ENCODE results near the gene BEST1.

Gene BEST1

DNA sequence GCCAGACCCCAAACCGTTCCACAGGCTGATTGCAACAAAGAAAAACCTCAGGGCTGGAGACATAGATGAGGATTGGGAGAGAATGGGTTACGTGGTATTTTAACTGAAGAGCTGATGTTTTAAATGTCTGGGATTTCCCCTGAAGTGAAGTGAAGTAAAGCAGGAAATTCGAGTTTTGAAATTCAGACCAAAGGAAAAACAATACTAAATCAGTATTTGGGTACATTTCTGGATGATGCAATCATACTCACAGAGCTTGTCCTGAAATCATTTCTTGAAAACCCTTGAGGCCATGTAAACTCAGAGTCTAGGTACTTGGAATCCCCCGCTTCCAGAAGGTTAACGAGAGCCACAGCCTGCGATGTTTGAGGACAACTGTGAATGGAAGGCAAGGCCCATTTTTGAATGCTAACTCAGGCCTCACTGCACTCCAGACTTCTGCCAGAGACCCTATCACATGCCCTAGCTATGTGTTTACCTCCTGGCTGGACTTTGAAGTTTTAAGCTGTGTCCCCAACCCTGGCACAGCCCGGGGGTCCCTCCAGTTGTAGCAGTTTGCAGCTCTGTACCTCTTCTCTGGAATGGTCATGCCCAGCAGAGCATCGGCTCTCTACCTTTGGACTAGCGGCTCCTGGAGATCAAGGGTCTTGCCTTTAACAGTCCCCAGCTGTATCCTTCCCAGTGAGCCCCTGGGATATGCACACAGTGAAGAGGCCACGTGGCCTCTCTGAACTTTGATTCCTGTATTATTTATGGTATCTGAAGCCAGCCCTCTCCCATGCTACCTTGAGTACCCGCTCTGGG, 22.7 kb downstream of the BEST1 start:
- TF ChIP-seq, protein P1, sequence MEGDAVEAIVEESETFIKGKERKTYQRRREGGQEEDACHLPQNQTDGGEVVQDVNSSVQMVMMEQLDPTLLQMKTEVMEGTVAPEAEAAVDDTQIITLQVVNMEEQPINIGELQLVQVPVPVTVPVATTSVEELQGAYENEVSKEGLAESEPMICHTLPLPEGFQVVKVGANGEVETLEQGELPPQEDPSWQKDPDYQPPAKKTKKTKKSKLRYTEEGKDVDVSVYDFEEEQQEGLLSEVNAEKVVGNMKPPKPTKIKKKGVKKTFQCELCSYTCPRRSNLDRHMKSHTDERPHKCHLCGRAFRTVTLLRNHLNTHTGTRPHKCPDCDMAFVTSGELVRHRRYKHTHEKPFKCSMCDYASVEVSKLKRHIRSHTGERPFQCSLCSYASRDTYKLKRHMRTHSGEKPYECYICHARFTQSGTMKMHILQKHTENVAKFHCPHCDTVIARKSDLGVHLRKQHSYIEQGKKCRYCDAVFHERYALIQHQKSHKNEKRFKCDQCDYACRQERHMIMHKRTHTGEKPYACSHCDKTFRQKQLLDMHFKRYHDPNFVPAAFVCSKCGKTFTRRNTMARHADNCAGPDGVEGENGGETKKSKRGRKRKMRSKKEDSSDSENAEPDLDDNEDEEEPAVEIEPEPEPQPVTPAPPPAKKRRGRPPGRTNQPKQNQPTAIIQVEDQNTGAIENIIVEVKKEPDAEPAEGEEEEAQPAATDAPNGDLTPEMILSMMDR (IDR thresholded peaks at IDR 0.05) = no peak
- Histone ChIP-seq H3K79me2 (no peaks in the 10 kb centered on the region), H3K27me3 (ENCODE audit: control insufficient read depth, insufficient read depth, low read length) (no peaks in the 10 kb centered on the region), H3K36me3 (ENCODE audit: control insufficient read depth, insufficient read depth, low read length) (no peaks in the 10 kb centered on the region), H3K4me2 (ENCODE audit: low read length) (peak overlapping the region; percentile 62), H3K4me1 (peaks cover 28% of the 10 kb centered on the region), H3K9me3 (ENCODE audit: control insufficient read depth, low read length) (no peaks in the 10 kb centered on the region), H3K4me3 (ENCODE audit: low read depth, low read length) (no peak overlapping the region), H2AFZ (peak overlapping the region; percentile 20), H3K27ac (peak overlapping the region; percentile 87), H3K9ac (no peak overlapping the region)

- H3K4me2 ChIP-seq (ENCODE audit: low read length) = no peak overlapping the region
- peak overlapping the region; percentile 17 for H2AFZ ChIP-seq
- peak overlapping the region; percentile 87 for H3K27ac ChIP-seq
- H3K9ac ChIP-seq = no peak overlapping the region
- H3K4me1 ChIP-seq = peaks cover 28% of the 10 kb centered on the region
- no peaks in the 10 kb centered on the region for H3K79me2 ChIP-seq
- TF ChIP-seq, protein P1 (IDR thresholded peaks at IDR 0.05) = no peak
- no peaks in the 10 kb centered on the region for H3K27me3 ChIP-seq (ENCODE audit: control insufficient read depth, insufficient read depth, low read length)
- no peak overlapping the region for H3K4me3 ChIP-seq (ENCODE audit: low read depth, low read length)
- no peaks in the 10 kb centered on the region for H3K9me3 ChIP-seq (ENCODE audit: control insufficient read depth, low read length)
- H3K36me3 ChIP-seq (ENCODE audit: control insufficient read depth, insufficient read depth, low read length) = no peaks in the 10 kb centered on the region
Observed at GRCh38 chr11:61973476-61974162, 23.5 kb downstream of the BEST1 start.

DNA sequence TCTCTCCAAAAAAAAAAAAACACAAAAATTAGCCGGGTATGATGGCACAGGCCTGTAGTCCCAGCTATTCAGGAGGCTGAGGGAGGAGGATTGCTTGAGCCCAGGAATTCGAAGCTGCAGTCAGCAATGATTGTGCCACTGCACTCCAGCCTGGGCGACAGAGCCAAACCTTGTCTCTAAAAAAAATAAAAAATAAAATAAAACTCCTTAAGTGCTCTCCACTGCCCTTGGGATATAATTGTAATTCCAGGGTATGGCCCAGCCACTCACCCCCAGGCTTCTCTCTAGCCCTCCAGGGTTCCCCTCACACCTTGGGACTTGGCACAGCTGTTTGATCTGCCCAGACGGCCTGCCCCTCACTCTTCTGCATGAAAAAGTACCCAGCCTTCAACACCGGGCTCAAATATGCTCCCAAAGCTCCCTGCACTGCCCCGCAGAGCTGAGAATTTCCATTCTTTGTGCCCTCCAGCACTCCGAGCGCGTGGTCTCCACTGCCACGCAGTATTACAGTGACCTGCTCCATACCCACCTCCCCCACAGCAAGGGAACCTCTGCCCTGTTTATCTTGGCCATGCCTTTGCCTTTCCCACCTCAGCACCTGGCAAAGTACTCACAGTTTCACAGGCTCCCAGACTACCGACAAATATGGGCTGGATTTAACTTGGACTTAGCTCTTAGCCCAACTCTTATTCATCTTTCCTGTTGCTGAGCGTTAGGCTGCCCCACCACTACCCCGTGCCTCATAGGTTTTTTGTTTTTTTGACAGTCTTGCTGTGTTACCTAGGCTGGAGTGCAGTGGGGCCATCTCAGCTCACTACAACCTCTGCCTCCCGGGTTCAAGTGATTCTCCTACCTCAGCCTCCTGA, 24.8 kb downstream of the BEST1 start:
- H3K9ac ChIP-seq = no peak overlapping the region
- H3K36me3 ChIP-seq (ENCODE audit: control insufficient read depth, insufficient read depth, low read length) = no peaks in the 10 kb centered on the region

GRCh38 chr11:61975638-61976419, 25.7 kb downstream of the BEST1 start:
- no peaks in the 10 kb centered on the region for H3K27me3 ChIP-seq (ENCODE audit: control insufficient read depth, insufficient read depth, low read length)

More for the DNA sequence above, 24.8 kb downstream of the BEST1 start:
- TF ChIP-seq, protein P1 (IDR thresholded peaks at IDR 0.05) = no peak
- Histone ChIP-seq H3K9me3 (ENCODE audit: control insufficient read depth, low read length) (no peaks in the 10 kb centered on the region), H2AFZ (no peak overlapping the region), H3K4me2 (ENCODE audit: low read length) (no peak overlapping the region), H3K4me1 (peaks cover 32% of the 10 kb centered on the region), H3K79me2 (no peaks in the 10 kb centered on the region), H3K27ac (no peak overlapping the region), H3K27me3 (ENCODE audit: control insufficient read depth, insufficient read depth, low read length) (no peaks in the 10 kb centered on the region), H3K4me3 (ENCODE audit: low read depth, low read length) (no peak overlapping the region)

More at GRCh38 chr11:61975638-61976419, 25.7 kb downstream of the BEST1 start:
- TF ChIP-seq, protein P1 (IDR thresholded peaks at IDR 0.05) = no peak
- Histone ChIP-seq H3K36me3 (ENCODE audit: control insufficient read depth, insufficient read depth, low read length) (no peaks in the 10 kb centered on the region), H3K9me3 (ENCODE audit: control insufficient read depth, low read length) (no peaks in the 10 kb centered on the region), H3K4me2 (ENCODE audit: low read length) (no peak overlapping the region), H2AFZ (peak overlapping the region; percentile 34), H3K4me3 (ENCODE audit: low read depth, low read length) (no peak overlapping the region), H3K79me2 (no peaks in the 10 kb centered on the region), H3K9ac (no peak overlapping the region), H3K27ac (peak overlapping the region; percentile 27), H3K4me1 (peaks cover 30% of the 10 kb centered on the region)
